NCI-H1436 (cell line): ENCODE measurements around the gene POLR1B.
"Not testable (repeated sequence)": the region's sequence is repeated elsewhere in the genome, so short reads cannot be mapped to it uniquely, and the experiment has no call there.

Experiments used
- DNase-seq: peaks from one replicate; lab custom pipeline; 2025; lab: John Stamatoyannopoulos, UW

The POLR1B gene, protein sequence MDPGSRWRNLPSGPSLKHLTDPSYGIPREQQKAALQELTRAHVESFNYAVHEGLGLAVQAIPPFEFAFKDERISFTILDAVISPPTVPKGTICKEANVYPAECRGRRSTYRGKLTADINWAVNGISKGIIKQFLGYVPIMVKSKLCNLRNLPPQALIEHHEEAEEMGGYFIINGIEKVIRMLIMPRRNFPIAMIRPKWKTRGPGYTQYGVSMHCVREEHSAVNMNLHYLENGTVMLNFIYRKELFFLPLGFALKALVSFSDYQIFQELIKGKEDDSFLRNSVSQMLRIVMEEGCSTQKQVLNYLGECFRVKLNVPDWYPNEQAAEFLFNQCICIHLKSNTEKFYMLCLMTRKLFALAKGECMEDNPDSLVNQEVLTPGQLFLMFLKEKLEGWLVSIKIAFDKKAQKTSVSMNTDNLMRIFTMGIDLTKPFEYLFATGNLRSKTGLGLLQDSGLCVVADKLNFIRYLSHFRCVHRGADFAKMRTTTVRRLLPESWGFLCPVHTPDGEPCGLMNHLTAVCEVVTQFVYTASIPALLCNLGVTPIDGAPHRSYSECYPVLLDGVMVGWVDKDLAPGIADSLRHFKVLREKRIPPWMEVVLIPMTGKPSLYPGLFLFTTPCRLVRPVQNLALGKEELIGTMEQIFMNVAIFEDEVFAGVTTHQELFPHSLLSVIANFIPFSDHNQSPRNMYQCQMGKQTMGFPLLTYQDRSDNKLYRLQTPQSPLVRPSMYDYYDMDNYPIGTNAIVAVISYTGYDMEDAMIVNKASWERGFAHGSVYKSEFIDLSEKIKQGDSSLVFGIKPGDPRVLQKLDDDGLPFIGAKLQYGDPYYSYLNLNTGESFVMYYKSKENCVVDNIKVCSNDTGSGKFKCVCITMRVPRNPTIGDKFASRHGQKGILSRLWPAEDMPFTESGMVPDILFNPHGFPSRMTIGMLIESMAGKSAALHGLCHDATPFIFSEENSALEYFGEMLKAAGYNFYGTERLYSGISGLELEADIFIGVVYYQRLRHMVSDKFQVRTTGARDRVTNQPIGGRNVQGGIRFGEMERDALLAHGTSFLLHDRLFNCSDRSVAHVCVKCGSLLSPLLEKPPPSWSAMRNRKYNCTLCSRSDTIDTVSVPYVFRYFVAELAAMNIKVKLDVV

DNA sequence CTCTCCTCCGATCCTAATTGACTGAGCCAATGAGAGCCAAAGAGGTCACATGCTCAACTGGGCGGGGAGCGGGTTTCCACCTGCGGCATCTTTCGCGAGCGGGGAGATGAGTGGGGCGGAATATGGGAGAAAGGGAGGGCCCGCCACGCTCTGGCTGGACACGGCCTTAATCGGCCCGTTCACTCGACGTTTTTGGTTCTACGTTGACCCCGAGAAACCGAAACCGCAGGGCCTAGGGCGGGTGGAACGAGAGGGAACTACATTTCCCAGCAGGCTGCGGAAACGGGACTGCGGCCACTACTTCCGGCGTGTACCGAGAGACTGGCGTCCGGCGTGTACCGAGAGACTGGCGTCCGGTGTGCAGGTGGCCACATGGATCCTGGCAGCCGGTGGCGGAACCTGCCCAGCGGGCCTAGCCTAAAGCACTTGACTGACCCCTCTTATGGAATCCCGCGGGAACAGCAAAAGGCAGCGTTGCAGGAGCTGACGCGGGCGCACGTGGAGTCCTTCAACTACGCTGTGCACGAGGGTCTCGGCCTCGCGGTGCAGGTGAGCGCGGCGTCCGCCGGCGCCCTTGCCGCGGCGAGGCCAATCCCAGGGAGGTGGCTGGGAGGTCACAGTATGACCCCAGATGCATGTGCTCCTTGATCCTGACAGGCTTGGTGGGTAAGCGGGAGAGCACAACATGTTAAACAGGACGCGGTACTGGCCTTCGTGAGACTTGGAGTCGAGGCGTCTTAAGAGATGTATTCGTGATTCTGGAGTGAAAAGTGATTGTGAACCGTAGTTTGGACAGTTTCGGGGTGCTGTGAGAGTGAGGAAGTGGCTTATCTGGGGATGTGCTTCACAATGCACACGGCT lies at the start of gene POLR1B:
POLR1B (plus strand) TSS at position 343 of the 861 bp plus-strand sequence; CDS start at position 373, 30 bp downstream.
- peak; percentile 80 for DNase-seq

DNA sequence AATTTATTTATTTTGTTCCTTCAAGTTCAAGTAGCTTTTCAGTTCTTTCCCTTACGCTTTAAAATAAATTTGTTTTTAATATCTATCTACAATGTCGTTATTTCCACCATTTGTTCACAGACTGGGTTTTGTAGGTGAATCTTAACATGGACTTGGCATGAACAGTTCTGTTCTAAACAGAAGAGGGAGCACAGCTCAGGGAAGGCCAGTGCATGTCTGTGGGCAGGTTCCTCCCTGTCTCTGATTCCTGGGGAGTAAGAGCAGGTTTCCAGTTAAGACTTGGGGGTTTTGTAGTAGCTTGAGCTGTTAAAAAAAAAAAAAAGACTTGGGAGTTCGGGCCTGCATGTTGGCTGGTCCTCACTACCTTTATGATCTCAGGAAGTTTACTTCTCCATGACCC lies 49.2 kb upstream of the POLR1B start:
- no peak for DNase-seq

DNA sequence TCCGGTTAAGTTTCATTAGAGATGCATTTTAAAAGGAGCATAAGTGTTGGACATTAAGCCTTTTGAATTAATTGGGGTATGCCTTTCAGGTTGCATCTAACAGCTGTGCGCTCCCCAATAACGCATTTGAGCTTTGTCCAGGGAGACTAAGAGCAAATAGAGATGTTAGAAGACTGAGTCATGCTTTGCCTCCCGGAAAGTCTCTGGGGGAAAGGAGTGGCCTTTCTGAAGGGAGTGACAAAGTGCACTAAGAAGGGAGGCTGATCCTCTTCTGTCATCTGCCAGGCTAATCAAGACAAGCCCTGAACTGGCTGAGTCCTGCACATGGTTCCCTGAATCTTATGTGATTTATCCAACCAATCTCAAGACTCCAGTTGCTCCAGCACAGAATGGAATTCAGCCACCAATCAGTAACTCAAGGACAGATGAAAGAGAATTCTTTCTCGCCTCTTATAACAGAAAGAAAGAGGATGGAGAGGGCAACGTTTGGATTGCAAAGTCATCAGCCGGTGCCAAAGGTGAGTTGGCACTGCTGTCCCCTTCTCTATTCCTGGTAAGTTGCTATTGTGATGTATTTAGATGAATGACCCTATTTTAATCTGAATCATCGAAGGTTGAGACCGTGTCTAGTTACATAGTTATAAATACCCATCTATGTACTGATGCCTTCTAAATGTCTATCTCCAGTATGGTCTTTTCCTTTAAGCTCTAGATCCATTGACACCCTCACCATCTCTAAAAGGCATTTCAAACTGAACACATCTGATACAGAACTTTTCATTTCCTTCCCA lies 48.2 kb upstream of the POLR1B start:
- DNase-seq, result peak; percentile 30

DNA sequence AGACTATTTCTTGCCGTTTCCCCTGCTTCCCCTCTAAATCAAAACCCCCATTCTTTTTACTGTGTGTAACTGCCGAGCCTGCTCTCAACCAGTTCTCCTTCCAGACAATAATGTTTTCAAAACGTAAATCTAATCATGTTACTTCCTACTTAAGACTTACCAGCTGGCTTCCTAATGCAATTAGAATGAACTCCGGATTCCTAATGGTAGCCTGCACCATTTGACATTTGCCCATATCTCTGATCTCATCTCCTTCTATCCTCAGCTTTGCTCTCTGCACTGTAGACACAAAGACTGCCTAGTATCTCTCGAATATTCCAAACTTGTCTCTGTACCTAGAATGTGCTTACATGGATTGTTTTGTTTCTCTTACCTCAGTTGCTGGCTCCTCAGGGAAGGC lies 47.4 kb upstream of the POLR1B start:
- no peak for DNase-seq

DNA sequence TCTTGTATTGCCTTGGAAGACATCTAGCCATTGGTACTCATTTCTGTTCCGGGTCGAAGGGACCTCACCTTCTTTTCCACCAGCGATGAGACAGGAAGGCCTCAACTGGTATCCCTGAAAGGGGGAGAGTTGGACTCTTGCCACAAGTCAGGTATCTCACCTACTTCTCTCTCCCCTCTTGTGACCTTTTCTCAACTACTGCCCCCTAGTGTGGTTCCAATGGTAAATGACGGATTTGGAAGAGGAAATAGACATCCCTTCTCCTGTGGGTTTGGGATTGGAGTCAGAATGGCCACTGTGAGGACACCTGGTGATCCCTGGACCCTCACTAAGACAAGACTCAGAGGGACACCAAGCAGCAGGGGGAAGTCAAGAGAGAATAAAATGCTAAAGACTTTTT lies 46.4 kb upstream of the POLR1B start:
- not testable (repeated sequence) for DNase-seq

DNA sequence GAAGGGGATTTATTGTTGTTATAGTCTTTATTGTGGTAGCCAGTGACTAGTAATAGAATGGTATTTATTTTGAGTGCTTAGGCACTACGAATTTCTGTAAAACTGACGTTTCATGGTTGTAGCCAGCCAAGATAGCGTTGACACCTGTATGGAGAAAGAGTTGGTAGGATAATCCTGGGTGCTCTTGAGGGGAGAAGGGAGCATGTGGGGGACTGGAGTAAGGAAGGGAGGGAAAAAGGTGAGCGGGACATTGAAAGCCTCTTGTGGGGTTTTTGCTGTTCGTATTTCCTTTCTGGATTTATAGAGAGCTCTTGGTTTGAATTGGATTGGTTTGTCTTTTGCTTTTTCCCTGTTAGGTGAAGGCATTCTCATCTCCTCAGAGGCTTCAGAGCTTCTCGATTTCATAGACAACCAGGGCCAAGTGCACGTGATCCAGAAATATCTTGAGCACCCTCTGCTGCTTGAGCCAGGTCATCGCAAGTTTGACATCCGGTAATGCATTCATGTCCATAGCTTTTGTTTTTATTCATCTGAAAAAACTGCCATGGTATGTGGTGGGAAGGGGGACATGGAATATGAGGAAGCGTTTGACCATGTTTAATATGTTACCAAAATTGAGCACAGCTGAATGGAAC lies 41.3 kb upstream of the POLR1B start:
- peak; percentile 12 for DNase-seq

DNA sequence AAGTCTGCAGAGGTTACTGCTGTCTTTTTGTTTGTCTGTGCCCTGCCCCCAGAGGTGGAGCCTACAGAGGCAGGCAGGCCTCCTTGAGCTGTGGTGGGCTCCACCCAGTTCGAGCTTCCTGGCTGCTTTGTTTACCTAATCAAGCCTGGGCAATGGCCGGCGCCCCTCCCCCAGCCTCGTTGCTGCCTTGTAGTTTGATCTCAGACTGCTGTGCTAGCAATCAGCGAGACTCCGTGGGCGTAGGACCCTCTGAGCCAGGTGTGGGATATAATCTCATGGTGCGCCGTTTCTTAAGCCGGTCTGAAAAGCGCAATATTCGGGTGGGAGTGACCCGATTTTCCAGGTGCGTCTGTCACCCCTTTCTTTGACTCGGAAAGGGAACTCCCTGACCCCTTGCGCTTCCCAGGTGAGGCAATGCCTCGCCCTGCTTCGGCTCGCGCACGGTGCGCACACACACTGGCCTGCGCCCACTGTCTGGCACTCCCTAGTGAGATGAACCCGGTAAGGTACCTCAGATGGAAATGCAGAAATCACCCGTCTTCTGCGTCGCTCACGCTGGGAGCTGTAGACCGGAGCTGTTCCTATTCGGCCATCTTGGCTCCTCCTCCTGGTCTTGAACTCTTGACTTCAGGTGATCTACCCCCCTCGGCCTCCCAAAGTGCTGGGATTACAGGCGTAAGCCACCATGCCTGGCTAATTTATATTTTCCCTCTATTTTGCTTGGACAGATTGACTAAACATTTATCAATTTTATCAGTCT lies 32.8 kb upstream of the POLR1B start:
- not testable (repeated sequence) for DNase-seq

DNA sequence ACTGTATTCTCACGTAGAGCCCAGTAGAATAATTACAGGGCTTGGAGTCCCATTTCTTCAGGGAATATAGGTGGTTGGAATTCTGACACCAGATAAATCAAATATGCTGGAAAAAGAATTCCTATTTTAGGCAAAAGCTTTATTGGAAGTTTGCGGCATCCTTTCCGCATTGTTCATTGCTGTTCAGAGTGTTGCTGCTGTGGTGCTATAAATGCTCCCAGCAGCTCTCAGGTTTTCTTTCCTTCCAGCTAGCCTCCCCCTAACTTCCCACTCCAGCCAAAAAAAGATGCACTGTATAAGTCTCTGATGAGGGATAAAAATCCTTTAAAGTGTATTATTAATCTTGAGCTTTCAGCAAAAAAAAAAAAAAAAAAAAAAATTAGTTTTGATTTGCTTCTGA lies 25.5 kb upstream of the POLR1B start:
- DNase-seq, result no peak

DNA sequence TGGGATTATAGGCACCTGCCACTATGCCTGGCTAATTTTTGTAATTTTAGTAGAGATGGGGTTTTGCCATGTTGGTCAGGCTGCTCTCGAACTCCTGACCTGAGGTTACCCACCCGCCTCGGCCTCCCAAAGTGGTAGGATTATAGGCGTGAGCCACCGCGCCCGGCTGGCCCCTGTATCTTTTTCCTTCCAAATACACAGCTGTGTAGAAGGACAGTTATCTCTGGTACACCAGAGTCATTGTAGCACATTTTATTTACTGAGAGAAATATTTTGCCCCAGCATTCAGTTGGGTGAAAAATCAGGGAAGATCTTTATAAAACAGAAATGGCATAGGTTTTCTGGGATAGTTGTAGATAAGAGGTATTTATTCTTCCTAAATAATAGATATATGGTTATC lies 23.5 kb upstream of the POLR1B start:
- no peak for DNase-seq

DNA sequence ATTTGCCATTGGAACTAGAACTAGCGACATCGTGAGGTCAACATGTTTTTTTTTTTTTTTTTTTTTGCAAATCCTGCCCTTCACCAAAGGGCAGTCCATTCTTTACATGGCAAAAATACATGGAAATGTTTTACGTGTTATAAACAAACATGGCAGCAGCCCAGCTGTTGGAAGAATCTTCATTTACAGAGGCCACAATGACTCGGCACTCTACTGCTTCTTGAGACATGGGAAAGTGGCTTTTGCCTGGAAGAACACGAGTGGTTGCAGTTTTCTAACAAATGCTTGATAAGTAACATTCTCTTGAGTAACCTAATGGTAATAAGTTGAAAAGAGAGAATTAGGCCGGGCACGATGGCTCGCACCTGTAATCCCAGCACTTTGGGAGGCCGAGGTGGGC lies 22.8 kb upstream of the POLR1B start:
- no peak for DNase-seq

DNA sequence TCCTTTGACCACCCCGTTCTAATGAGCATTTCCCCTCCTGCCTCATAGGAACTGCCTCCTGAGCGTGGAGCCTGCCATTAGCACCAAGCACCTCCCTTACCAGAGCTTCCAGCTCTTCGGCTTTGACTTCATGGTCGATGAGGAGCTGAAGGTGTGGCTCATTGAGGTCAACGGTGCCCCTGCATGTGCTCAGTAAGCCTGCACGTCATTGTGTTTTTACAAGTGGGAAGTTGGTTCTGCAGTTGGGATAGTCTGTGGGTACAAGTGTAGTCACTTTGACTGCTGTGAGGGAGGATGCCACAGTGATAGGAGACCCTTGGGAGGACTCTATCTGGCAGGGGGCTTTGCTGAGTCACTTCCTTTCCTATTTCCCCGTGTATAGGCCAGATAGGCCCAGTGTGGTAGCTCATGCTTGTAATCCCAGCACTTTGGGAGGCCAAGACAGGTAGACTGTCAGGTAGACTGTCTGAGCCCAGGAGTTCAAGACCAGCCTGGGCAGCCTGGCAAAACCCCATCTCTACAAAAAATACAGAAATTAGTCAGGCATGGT lies 22.0 kb upstream of the POLR1B start:
- DNase-seq, result no peak

DNA sequence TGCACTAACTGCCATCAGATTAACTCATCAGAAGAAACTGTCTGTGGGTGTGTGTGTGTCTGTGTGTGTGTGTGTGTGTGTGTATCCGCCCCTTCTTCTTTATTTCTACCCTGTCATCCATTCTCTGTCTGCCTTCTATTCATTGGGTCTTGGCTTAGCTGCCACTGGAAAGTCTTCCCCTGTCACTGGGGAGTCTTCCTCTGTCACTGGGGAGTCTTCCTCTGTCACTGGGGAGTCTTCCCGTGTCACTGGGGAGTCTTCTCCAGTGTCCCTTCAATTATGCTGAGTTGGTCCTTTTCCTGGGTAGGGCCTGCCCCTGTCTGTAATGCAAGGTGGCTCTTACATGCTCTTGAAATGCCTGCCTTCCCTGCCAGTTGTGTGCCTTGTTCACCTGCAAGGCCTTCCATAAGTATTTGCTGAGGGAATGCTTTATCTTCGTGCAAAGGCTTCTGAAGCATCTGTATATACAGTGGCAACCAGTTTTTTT lies 18.9 kb upstream of the POLR1B start:
- no peak for DNase-seq

DNA sequence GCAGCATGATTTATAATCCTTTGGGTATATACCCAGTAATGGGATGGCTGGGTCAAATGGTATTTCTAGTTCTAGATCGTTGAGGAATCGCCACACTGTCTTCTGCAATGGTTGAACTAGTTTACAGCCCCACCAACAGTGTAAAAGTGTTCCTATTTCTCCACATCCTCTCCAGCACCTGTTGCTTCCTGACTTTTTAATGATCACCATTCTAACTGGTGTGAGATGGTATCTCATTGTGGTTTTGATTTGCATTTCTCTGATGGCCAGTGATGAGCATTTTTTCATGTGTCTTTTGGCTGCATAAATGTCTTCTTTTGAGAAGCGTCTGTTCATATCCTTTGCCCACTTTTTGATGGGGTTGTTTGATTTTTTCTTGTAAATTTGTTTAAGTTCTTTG lies 18.0 kb upstream of the POLR1B start:
- DNase-seq, result not testable (repeated sequence)

DNA sequence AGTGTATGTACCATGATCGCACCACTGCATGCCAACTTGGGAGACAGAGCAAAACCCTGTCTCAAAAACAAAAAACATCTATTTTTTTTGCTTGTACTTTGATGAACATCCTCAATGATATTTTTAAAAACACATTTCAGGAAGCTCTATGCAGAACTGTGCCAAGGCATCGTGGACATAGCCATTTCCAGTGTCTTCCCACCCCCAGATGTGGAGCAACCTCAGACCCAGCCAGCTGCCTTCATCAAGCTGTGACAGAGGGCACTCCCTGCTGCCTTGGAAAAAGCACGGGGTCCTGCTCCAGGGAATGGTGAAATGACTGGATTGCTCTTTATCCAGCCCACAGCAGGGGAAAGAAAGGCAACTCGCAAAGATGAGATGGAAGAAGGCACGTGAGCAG lies 13.7 kb upstream of the POLR1B start:
- no peak for DNase-seq

DNA sequence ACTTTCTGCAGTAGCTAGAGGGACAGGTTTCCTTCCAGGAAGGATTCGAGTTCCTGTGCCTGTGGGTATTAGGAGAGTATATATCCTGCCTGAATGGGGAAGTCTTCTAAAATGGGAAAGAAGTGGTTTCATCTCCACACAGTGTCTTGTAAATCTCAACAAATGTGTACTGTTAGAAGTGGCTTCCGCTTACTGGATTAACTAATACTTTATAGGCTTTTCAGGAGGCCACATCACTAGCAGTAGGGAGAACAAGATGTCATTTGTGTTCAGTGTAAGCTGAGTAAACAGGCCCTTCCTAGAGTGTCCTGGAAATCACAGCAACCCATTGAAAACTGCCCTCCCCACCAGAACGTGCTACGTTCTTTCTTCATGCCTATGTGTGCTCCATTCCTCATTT lies 12.5 kb upstream of the POLR1B start:
- no peak for DNase-seq

DNA sequence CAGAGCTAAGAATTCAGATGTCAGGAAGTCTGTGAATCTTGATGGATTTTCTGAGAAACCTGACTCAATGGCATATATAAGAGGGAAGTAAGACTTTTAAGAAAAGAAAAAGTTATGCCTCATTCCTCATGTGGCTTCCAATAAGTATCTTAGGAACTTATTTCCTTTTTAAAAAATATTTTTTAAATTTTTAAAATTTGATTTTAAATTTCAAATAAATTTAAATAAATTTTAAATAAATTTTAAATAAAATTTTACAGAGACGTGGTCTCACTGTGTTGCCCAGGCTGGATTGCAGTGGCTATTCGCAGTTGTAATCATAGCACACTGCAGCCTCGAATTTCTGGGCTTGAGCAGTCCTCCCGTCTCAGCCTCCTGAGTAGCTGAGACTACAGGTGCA lies 11.5 kb upstream of the POLR1B start:
- DNase-seq, result no peak

DNA sequence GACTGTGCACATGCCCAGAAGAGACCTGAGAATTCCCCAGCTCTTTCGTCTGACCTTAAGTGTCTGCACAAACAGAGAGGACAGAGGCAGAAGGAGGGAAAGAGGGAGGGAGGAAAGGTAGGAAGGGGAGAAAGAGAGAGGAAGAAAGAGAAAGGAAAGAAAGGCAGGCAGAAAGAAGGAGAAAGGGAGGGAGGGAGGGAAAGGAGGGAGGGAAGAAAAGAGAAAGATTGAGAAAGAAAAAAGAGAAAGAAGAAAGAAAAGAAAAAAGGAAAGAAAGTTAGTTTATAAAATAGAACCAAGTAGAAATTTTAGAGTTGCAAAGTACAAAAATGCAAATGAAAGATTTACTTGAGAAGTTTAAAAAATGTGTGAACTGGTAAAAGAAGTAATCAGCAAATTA lies 7.4 kb upstream of the POLR1B start:
- DNase-seq, result no peak

DNA sequence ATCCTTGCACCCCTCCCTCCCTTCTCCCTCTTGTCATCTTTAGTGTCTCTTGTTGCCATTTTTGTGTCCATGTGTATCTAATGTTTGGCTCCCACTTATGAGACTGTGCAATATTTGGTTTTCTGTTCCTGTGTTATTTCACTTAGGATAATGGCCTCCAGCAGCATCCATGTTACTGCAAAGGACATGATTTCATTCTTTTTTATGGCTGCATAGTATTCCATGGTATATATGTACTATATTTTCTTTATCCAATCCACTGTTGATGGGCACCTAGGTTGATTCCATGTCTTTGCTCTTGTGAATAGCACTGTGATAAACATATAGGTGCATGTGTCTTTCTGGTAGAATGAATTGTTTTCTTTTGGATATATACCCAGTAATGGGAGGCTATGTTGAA lies 5.6 kb upstream of the POLR1B start:
- not testable (repeated sequence) for DNase-seq

DNA sequence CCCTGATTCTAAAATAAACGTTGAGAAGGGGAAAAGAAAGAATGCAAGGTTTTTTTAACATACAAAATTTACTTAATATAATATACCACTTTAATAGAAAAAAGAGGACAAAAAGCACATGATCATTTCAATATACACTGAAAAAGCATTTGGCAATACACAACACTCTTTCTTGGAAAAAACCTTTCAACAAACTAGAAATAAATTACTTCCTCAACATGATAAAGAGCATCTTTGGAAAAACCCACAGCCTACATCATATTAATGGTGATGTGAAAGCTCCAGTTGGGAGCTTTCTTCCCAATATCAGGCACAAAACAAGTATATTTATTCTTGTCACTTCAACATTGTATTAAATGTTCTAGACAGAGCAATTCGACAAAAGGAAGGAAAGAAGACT lies 3.0 kb upstream of the POLR1B start:
- DNase-seq, result no peak
